ENCODE measurements around the gene HBP1. TPM values are rescaled to one million over a fixed set of nuclear protein-coding genes. Genes with fewer than 3 reads are reported as not detected.

HBP1 gene
- total and polyA plus RNA-seq, 7 experiments from 2014 or later: 34.6 to 219 (median 116) TPM

- ATAC-seq (no peak), DNase-seq (no peak)
- intact Hi-C loops (cut with micrococcal nuclease): loop anchor here in 1 of 2 donors (1.0 to 2.0 kb wide), 2 partner anchors 8 to 16 kb away; no protein-coding TSS in a partner anchor
- H3K27me3 Mint-ChIP-seq: no peaks in the 10 kb centered on the region
- no peak overlapping the region for H3K4me3 ChIP-seq (ENCODE audit: low read length)
- no peaks in the 10 kb centered on the region for H3K27me3 ChIP-seq (ENCODE audit: control insufficient read depth in 2 of 2, insufficient read depth in 2 of 2, low read length in 2 of 2)
- ChIA-PET POLR2A (interaction anchor here (4.1 kb wide), 1 partner anchor 28 kb away, joined by 24 read pairs; the partner anchor contains the start of gene HBP1), CTCF (interaction anchor here (0.5 kb wide), 1 partner anchor 27 kb away, joined by 3 read pairs; no protein-coding TSS in a partner anchor)
- peaks cover 13 to 83% (median 40%) of the 10 kb centered on the region in 3 experiments for H3K36me3 ChIP-seq (ENCODE audit: control insufficient read depth in 2 of 3, insufficient read depth in 3 of 3, low read length in 3 of 3)
- no peaks in the 10 kb centered on the region for H3K9me3 ChIP-seq (ENCODE audit: control insufficient read depth in 2 of 3, low read length in 3 of 3)
- H3K4me1 ChIP-seq (ENCODE audit: control insufficient read depth in 2 of 2, insufficient read depth in 2 of 2, low read length in 2 of 2): no peaks in the 10 kb centered on the region
- H3K9me3 Mint-ChIP-seq: no peaks in the 10 kb centered on the region
- no peak overlapping the region for H3K27ac ChIP-seq (ENCODE audit: low read depth, low read length)
- H3K36me3 Mint-ChIP-seq: peaks cover 6 to 38% (median 21%) of the 10 kb centered on the region in 5 donors
- H3K4me3 Mint-ChIP-seq: no peak overlapping the region
- peaks cover 0 to 13% (median 5%) of the 10 kb centered on the region in 7 donors for H3K4me1 Mint-ChIP-seq
- peak overlapping the region in 7 of 9 donors; percentile 5 to 75 (median 32) for H3K27ac Mint-ChIP-seq
These were observed 28.2 kb downstream of the HBP1 start for GRCh38 chr7:107196834-107197610.

- Mint-ChIP-seq H3K27me3 (no peaks in the 10 kb centered on the region), H3K4me3 (no peak overlapping the region), H3K36me3 (peaks cover 9 to 65% (median 33%) of the 10 kb centered on the region in 5 donors), H3K9me3 (peaks cover 0 to 3% (median 0%) of the 10 kb centered on the region in 11 donors), H3K4me1 (peaks cover 0 to 7% (median 0%) of the 10 kb centered on the region in 7 donors), H3K27ac (peak overlapping the region in 1 of 9 donors; percentile 32)
- CTCF ChIA-PET: interaction anchor here (0.7 to 1.3 kb wide), 5 partner anchors 8 to 523 kb away, joined by 3 to 4 read pairs (median 3); no protein-coding TSS in a partner anchor
- Histone ChIP-seq H3K4me1 (ENCODE audit: control insufficient read depth in 2 of 2, insufficient read depth in 2 of 2, low read length in 2 of 2) (no peaks in the 10 kb centered on the region), H3K4me3 (ENCODE audit: low read length) (no peak overlapping the region), H3K27me3 (ENCODE audit: control insufficient read depth in 2 of 2, insufficient read depth in 2 of 2, low read length in 2 of 2) (no peaks in the 10 kb centered on the region), H3K36me3 (ENCODE audit: control insufficient read depth in 2 of 3, insufficient read depth in 3 of 3, low read length in 3 of 3) (peaks cover 17 to 95% (median 46%) of the 10 kb centered on the region in 3 experiments), H3K27ac (ENCODE audit: low read depth, low read length) (no peak overlapping the region), H3K9me3 (ENCODE audit: control insufficient read depth in 2 of 3, low read length in 3 of 3) (no peaks in the 10 kb centered on the region)
- ATAC-seq (peak; percentile 60), DNase-seq (peak in 2 of 9 donors; percentile 6 to 15)
- intact Hi-C loops (cut with micrococcal nuclease): loop anchor here (1.0 to 5.0 kb wide), 3 partner anchors 523 to 675 kb away; no protein-coding TSS in a partner anchor
- POLR2A ChIA-PET: interaction anchor here (0.7 to 1.3 kb wide), 2 partner anchors 31 to 362 kb away, joined by 3 read pairs; no protein-coding TSS in a partner anchor
These were observed 33.1 kb downstream of the HBP1 start for GRCh38 chr7:107201795-107202450.

GRCh38 chr7:107203607-107204006 is 34.8 kb downstream of the HBP1 start:
- no peak for DNase-seq
- peak overlapping the region in 3 of 9 donors; percentile 9 to 71 (median 30) for H3K27ac Mint-ChIP-seq
- intact Hi-C loops (cut with micrococcal nuclease): loop anchor here (2.0 to 5.0 kb wide), 2 partner anchors 521 to 674 kb away; no protein-coding TSS in a partner anchor
- H3K4me1 Mint-ChIP-seq: peaks cover 0 to 5% (median 0%) of the 10 kb centered on the region in 7 donors
- Histone ChIP-seq H3K36me3 (ENCODE audit: control insufficient read depth in 2 of 3, insufficient read depth in 3 of 3, low read length in 3 of 3) (peaks cover 17 to 87% (median 44%) of the 10 kb centered on the region in 3 experiments), H3K4me1 (ENCODE audit: control insufficient read depth in 2 of 2, insufficient read depth in 2 of 2, low read length in 2 of 2) (no peaks in the 10 kb centered on the region), H3K9me3 (ENCODE audit: control insufficient read depth in 2 of 3, low read length in 3 of 3) (no peaks in the 10 kb centered on the region), H3K4me3 (ENCODE audit: low read length) (no peak overlapping the region), H3K27ac (ENCODE audit: low read depth, low read length) (no peak overlapping the region), H3K27me3 (ENCODE audit: control insufficient read depth in 2 of 2, insufficient read depth in 2 of 2, low read length in 2 of 2) (no peaks in the 10 kb centered on the region)
- H3K9me3 Mint-ChIP-seq: peaks cover 0 to 3% (median 0%) of the 10 kb centered on the region in 11 donors
- CTCF ChIA-PET: interaction anchor here (1.3 kb wide), 1 partner anchor 9 kb away, joined by 3 read pairs; no protein-coding TSS in a partner anchor
- no peaks in the 10 kb centered on the region for H3K27me3 Mint-ChIP-seq
- H3K4me3 Mint-ChIP-seq: no peak overlapping the region
- no peak for ATAC-seq
- peaks cover 6 to 62% (median 30%) of the 10 kb centered on the region in 5 donors for H3K36me3 Mint-ChIP-seq
- POLR2A ChIA-PET: interaction anchor here (1.3 kb wide), 1 partner anchor 35 kb away, joined by 4 read pairs; the partner anchor contains the start of gene HBP1

- CTCF ChIA-PET: interaction anchor here (0.6 kb wide), 1 partner anchor 32 kb away, joined by 3 read pairs; no protein-coding TSS in a partner anchor
- DNase-seq (no peak), ATAC-seq (no peak)
- no peaks in the 10 kb centered on the region for H3K4me1 ChIP-seq (ENCODE audit: control insufficient read depth in 2 of 2, insufficient read depth in 2 of 2, low read length in 2 of 2)
- Mint-ChIP-seq H3K27ac (peak overlapping the region in 3 of 9 donors; percentile 7 to 34 (median 11)), H3K9me3 (peaks cover 0 to 3% (median 0%) of the 10 kb centered on the region in 11 donors), H3K4me3 (no peak overlapping the region), H3K36me3 (peaks cover 15 to 71% (median 36%) of the 10 kb centered on the region in 5 donors), H3K27me3 (no peaks in the 10 kb centered on the region), H3K4me1 (peaks cover 0 to 10% (median 0%) of the 10 kb centered on the region in 7 donors)
- no peaks in the 10 kb centered on the region for H3K9me3 ChIP-seq (ENCODE audit: control insufficient read depth in 2 of 3, low read length in 3 of 3)
- intact Hi-C loops (cut with micrococcal nuclease): no loop called here
- peaks cover 15 to 79% (median 29%) of the 10 kb centered on the region in 3 experiments for H3K36me3 ChIP-seq (ENCODE audit: control insufficient read depth in 2 of 3, insufficient read depth in 3 of 3, low read length in 3 of 3)
- H3K4me3 ChIP-seq (ENCODE audit: low read length): no peak overlapping the region
- no peak overlapping the region for H3K27ac ChIP-seq (ENCODE audit: low read depth, low read length)
- POLR2A ChIA-PET: no interaction called here
- H3K27me3 ChIP-seq (ENCODE audit: control insufficient read depth in 2 of 2, insufficient read depth in 2 of 2, low read length in 2 of 2): no peaks in the 10 kb centered on the region
These were observed 37.3 kb downstream of the HBP1 start for GRCh38 chr7:107206136-107206535.

- no peak for ATAC-seq
- H3K27me3 ChIP-seq (ENCODE audit: control insufficient read depth in 2 of 2, insufficient read depth in 2 of 2, low read length in 2 of 2): no peaks in the 10 kb centered on the region
- H3K27me3 Mint-ChIP-seq: no peaks in the 10 kb centered on the region
- intact Hi-C loops (cut with micrococcal nuclease): no loop called here
- H3K9me3 ChIP-seq (ENCODE audit: control insufficient read depth in 2 of 3, low read length in 3 of 3): no peaks in the 10 kb centered on the region
- CTCF ChIA-PET: interaction anchor here (1.0 kb wide), 1 partner anchor 39 kb away, joined by 4 read pairs; no protein-coding TSS in a partner anchor
- no peaks in the 10 kb centered on the region for H3K4me1 ChIP-seq (ENCODE audit: control insufficient read depth in 2 of 2, insufficient read depth in 2 of 2, low read length in 2 of 2)
- no peak overlapping the region for H3K4me3 ChIP-seq (ENCODE audit: low read length)
- H3K27ac Mint-ChIP-seq: peak overlapping the region in 3 of 9 donors; percentile 7 to 43 (median 34)
- no peak overlapping the region for H3K27ac ChIP-seq (ENCODE audit: low read depth, low read length)
- no peak overlapping the region for H3K4me3 Mint-ChIP-seq
- no peak for DNase-seq
- POLR2A ChIA-PET: no interaction called here
- H3K36me3 ChIP-seq (ENCODE audit: control insufficient read depth in 2 of 3, insufficient read depth in 3 of 3, low read length in 3 of 3): peaks cover 11 to 73% (median 28%) of the 10 kb centered on the region in 3 experiments
- H3K4me1 Mint-ChIP-seq: peaks cover 0 to 10% (median 0%) of the 10 kb centered on the region in 7 donors
- H3K9me3 Mint-ChIP-seq: peaks cover 0 to 3% (median 0%) of the 10 kb centered on the region in 11 donors
- peaks cover 20 to 77% (median 36%) of the 10 kb centered on the region in 5 donors for H3K36me3 Mint-ChIP-seq
These were observed 37.9 kb downstream of the HBP1 start for GRCh38 chr7:107206706-107207105.

GRCh38 chr7:107207459-107207858 is 38.7 kb downstream of the HBP1 start:
- H3K4me3 ChIP-seq (ENCODE audit: low read length): no peak overlapping the region
- no peak overlapping the region for H3K27ac ChIP-seq (ENCODE audit: low read depth, low read length)
- H3K27ac Mint-ChIP-seq: peak overlapping the region in 7 of 9 donors; percentile 16 to 72 (median 54)
- ATAC-seq (no peak), DNase-seq (no peak)
- no peaks in the 10 kb centered on the region for H3K9me3 ChIP-seq (ENCODE audit: control insufficient read depth in 2 of 3, low read length in 3 of 3)
- H3K9me3 Mint-ChIP-seq: peaks cover 0 to 3% (median 0%) of the 10 kb centered on the region in 11 donors
- H3K36me3 ChIP-seq (ENCODE audit: control insufficient read depth in 2 of 3, insufficient read depth in 3 of 3, low read length in 3 of 3): peaks cover 3 to 65% (median 21%) of the 10 kb centered on the region in 3 experiments
- no peaks in the 10 kb centered on the region for H3K27me3 ChIP-seq (ENCODE audit: control insufficient read depth in 2 of 2, insufficient read depth in 2 of 2, low read length in 2 of 2)
- ChIA-PET POLR2A (interaction anchor here (0.7 kb wide), 1 partner anchor 55 kb away, joined by 3 read pairs; no protein-coding TSS in a partner anchor), CTCF (interaction anchor here (1.0 kb wide), 1 partner anchor 40 kb away, joined by 4 read pairs; no protein-coding TSS in a partner anchor)
- no peak overlapping the region for H3K4me3 Mint-ChIP-seq
- peaks cover 0 to 10% (median 0%) of the 10 kb centered on the region in 7 donors for H3K4me1 Mint-ChIP-seq
- H3K36me3 Mint-ChIP-seq: peaks cover 20 to 72% (median 38%) of the 10 kb centered on the region in 5 donors
- H3K27me3 Mint-ChIP-seq: no peaks in the 10 kb centered on the region
- H3K4me1 ChIP-seq (ENCODE audit: control insufficient read depth in 2 of 2, insufficient read depth in 2 of 2, low read length in 2 of 2): no peaks in the 10 kb centered on the region
- intact Hi-C loops (cut with micrococcal nuclease): no loop called here
